HFFc6 (cell line): ENCODE data around the gene ADGRE1. TPM values are rescaled to one million over a fixed set of nuclear protein-coding genes. Genes with fewer than 3 reads are reported as not detected.
A peak's percentile ranks its signal among the peaks of the same experiment; 100 is the strongest.

Source experiments
- DNase-seq: peaks from one replicate; pipeline ENCODE4 v3.0.0-alpha.2; 2018
- H3K27ac Mint-ChIP-seq: 2 replicates; pipeline ENCODE4 v1.8.0; 2020; ENCODE audit warnings: mild to moderate bottlenecking, mixed read lengths
- H3K27me3 Mint-ChIP-seq: 2 replicates; pipeline ENCODE4 v1.8.0; 2021; ENCODE audit warnings: mild to moderate bottlenecking, moderate library complexity, mixed read lengths; ENCODE audit not compliant: insufficient read depth
- H3K36me3 Mint-ChIP-seq: 2 replicates; pipeline ENCODE4 v1.8.0; 2021; ENCODE audit warnings: low read depth, mixed read lengths
- H3K4me1 Mint-ChIP-seq: 2 replicates; pipeline ENCODE4 v1.8.0; 2020; ENCODE audit warnings: low read depth, mixed read lengths
- H3K4me3 Mint-ChIP-seq: 2 replicates; pipeline ENCODE4 v1.8.0; 2020; ENCODE audit warnings: mild to moderate bottlenecking, moderate library complexity, mixed read lengths
- H3K9me3 Mint-ChIP-seq: 2 replicates; pipeline ENCODE4 v1.8.0; 2020; ENCODE audit warnings: mild to moderate bottlenecking, mixed read lengths
- total RNA-seq, 6 experiments: library from RNA; stranded (reverse); fragmentation: NEBNext Ultra II Directional; extraction: Animal tissue kit (Norgen Biotek cat#: 25700); gene quantifications; 2 replicates in 1 of 6; 3 replicates in 5 of 6; pipeline ENCODE4 v1.2.3, GENCODE V29; 2021
- TF ChIP-seq, protein P1 (sequence below): fragments of 200-600 bp; sonication (generic); IDR thresholded peaks from 2 replicates; pipeline ENCODE4 v1.5.0; 2021; ENCODE audit warnings: antibody characterized with exemption, mild to moderate bottlenecking

ADGRE1 gene
- total RNA-seq, 6 experiments from 2014 or later = 0.14 to 0.33 (median 0.23) TPM; not detected in 2

DNA sequence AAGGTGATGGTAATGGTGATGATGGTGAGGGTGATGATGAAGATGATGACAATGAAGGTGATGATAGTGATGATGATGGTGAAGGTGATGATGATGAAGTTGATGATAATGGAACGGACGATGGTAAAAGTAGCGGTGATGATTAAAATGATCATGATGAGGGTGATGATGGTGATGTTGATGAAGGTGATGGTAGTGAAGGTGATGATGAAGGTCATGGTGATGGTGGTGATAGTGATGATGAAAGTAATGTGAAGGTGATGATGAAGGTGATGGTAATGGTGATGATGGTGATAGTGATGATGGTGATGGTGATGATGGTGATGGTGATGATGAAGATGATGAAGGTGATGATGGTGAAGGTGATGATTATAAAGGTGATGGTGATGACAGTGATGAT is 67.7 kb downstream of the ADGRE1 start:
- no peaks in the 10 kb centered on the region; the same call in 1 of the 2 replicates for H3K27me3 Mint-ChIP-seq
- H3K4me1 Mint-ChIP-seq = no peaks in the 10 kb centered on the region
- no peaks in the 10 kb centered on the region for H3K36me3 Mint-ChIP-seq

DNA sequence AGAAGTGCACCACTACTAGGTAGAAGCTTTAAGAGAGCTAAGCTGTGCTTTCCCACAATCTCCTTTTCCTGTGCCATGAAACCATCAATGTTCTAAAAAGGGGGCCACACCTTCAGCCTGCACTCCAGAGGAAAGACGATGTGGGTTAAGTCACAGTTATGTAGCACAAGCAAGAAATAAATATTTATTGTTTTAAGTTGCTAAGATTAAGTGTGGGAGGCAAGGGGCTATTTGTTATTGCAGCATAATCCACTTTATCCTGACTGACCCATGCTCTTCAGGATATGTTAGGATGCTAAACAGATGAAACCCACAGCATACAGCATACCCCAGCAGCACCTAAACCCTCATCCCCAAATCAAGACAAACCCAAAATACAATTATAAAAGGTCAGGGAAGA is 69.2 kb downstream of the ADGRE1 start:
- no peaks in the 10 kb centered on the region for H3K4me1 Mint-ChIP-seq
- H3K36me3 Mint-ChIP-seq = no peaks in the 10 kb centered on the region
- no peaks in the 10 kb centered on the region; the same call in 1 of the 2 replicates for H3K27me3 Mint-ChIP-seq
- H3K9me3 Mint-ChIP-seq = 0 out of 2 replicates have a peak, but pooled peaks cover 3% of the 10 kb centered on the region
- TF ChIP-seq, protein P1, sequence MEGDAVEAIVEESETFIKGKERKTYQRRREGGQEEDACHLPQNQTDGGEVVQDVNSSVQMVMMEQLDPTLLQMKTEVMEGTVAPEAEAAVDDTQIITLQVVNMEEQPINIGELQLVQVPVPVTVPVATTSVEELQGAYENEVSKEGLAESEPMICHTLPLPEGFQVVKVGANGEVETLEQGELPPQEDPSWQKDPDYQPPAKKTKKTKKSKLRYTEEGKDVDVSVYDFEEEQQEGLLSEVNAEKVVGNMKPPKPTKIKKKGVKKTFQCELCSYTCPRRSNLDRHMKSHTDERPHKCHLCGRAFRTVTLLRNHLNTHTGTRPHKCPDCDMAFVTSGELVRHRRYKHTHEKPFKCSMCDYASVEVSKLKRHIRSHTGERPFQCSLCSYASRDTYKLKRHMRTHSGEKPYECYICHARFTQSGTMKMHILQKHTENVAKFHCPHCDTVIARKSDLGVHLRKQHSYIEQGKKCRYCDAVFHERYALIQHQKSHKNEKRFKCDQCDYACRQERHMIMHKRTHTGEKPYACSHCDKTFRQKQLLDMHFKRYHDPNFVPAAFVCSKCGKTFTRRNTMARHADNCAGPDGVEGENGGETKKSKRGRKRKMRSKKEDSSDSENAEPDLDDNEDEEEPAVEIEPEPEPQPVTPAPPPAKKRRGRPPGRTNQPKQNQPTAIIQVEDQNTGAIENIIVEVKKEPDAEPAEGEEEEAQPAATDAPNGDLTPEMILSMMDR = no peak
- DNase-seq = no peak
- H3K4me3 Mint-ChIP-seq = no peak overlapping the region
- no peak overlapping the region for H3K27ac Mint-ChIP-seq

More for the DNA sequence above, 67.7 kb downstream of the ADGRE1 start:
- TF ChIP-seq, protein P1 = no peak
- Mint-ChIP-seq H3K27ac (no peak overlapping the region), H3K4me3 (no peak overlapping the region), H3K9me3 (no peaks in the 10 kb centered on the region)
- no peak for DNase-seq

DNA sequence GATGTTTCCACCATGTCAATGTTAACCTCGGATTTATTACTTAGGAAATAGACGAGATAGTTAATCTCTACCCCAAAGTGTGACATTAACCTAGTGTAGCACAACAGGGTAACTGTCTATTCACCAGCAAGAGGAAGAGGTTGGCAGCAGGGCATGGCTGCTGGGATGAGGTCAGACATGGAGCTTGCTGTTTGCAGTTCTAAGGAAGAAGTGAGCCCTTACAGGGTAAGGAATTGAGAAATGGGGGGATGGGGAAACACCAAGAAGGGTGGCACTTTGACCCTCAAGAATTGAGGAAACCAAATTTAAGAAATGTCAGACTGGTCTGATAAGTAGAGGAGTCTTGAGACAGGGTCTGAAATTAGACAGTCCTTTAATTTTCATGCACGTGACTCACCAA is 71.4 kb downstream of the ADGRE1 start:
- Mint-ChIP-seq H3K27me3 (no peaks in the 10 kb centered on the region; the same call in 1 of the 2 replicates), H3K4me3 (no peak overlapping the region), H3K36me3 (no peaks in the 10 kb centered on the region), H3K27ac (no peak overlapping the region), H3K9me3 (peaks cover 19% of the 10 kb centered on the region), H3K4me1 (no peaks in the 10 kb centered on the region)
- DNase-seq = no peak
- TF ChIP-seq, protein P1 = no peak

DNA sequence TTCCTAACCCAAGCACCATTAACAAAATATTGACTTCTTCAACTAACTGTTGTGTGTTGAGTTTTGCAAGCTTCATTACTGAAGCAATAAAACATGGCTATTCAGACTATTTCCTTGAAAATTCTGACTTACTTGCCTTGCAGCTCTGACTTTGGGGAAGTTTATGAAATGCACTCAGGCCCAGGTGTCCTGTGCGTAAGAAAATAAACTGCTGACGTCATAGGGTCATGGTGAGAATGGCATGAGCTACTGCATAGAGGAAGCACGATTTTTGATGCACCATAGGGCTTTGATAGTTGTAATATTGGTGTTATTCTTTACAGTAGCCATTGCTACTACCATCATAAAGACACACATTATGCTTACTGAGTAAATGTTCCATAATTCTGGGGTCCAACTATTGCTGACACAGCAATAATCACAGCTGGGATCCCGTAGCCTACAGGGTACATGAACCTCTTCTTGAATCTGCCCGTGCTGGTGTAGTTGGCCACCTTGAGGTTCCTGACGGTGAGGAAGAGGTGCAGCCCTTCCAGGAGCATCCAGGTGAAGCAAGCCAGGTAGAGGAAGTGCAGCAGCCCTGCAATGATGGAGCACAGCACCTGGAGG is 76.0 kb downstream of the ADGRE1 start:
- Mint-ChIP-seq H3K4me1 (no peaks in the 10 kb centered on the region), H3K27ac (no peak overlapping the region), H3K4me3 (no peak overlapping the region), H3K27me3 (no peaks in the 10 kb centered on the region; the same call in 1 of the 2 replicates), H3K9me3 (peaks cover 19% of the 10 kb centered on the region), H3K36me3 (no peaks in the 10 kb centered on the region)
- TF ChIP-seq, protein P1 = no peak
- no peak for DNase-seq

DNA sequence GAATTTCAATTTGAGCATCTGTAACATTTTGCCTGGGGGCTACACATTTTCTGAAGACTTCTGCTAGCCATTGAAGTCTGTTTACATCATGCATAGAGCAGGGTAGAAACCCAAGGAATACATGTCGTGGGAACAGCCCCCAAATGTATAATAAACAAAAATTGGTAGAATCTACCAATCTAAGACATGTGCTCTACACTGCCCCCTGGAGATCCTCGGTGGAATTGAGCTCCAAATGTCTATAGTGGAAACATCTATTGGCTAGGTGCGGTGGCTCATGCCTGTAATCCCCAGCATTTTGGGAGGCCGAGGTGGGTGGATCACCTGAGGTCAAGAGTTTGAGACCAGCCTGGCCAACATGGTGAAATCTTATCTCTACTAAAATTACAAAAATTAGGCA is 76.6 kb downstream of the ADGRE1 start:
- Mint-ChIP-seq H3K27me3 (no peaks in the 10 kb centered on the region; the same call in 1 of the 2 replicates), H3K36me3 (no peaks in the 10 kb centered on the region), H3K27ac (no peak overlapping the region), H3K9me3 (peaks cover 19% of the 10 kb centered on the region), H3K4me3 (no peak overlapping the region), H3K4me1 (no peaks in the 10 kb centered on the region)
- DNase-seq = no peak
- TF ChIP-seq, protein P1 = peak; percentile 61
